Fibroblast of villous mesenchyme (primary cell): Measurements from ENCODE around the gene TRIM13. TPM values are rescaled to one million over a fixed set of nuclear protein-coding genes. Genes with fewer than 3 reads are reported as not detected.
A peak's percentile ranks its signal among the peaks of the same experiment; 100 is the strongest.
"Not testable (repeated sequence)": the region's sequence is repeated elsewhere in the genome, so short reads cannot be mapped to it uniquely, and the experiment has no call there.

Experiments used
- DNase-seq: peaks from one replicate; pipeline ENCODE4 v3.0.0-alpha.2; 2010; ENCODE audit warnings: low read depth
- H3K4me3 ChIP-seq: 2 replicates; pipeline ENCODE4 v1.5.1; 2011; ENCODE audit warnings: low read depth, mild to moderate bottlenecking, low read length
- small RNA-seq: library from RNA; depleted of rRNA; stranded (forward); fragments of <200 nt; gene quantifications from one replicate; pipeline ENCODE3, GENCODE V24; 2012
- total RNA-seq: library from RNA; depleted of rRNA; stranded (reverse); fragments of >200 nt; gene quantifications from 2 replicates; pipeline ENCODE4 v1.2.3, GENCODE V29; 2012
- TF ChIP-seq, protein P1 (sequence below): IDR thresholded peaks from 2 replicates; pipeline ENCODE4 v1.5.1; 2012; ENCODE audit warnings: low read depth, mild to moderate bottlenecking, low read length; ENCODE audit not compliant: insufficient read depth

TRIM13 gene
- total RNA-seq, 1 donor, result 41.9 TPM

- H3K4me3 ChIP-seq, result no peak overlapping the region
- DNase-seq, result no peak
- TF ChIP-seq, protein P1, sequence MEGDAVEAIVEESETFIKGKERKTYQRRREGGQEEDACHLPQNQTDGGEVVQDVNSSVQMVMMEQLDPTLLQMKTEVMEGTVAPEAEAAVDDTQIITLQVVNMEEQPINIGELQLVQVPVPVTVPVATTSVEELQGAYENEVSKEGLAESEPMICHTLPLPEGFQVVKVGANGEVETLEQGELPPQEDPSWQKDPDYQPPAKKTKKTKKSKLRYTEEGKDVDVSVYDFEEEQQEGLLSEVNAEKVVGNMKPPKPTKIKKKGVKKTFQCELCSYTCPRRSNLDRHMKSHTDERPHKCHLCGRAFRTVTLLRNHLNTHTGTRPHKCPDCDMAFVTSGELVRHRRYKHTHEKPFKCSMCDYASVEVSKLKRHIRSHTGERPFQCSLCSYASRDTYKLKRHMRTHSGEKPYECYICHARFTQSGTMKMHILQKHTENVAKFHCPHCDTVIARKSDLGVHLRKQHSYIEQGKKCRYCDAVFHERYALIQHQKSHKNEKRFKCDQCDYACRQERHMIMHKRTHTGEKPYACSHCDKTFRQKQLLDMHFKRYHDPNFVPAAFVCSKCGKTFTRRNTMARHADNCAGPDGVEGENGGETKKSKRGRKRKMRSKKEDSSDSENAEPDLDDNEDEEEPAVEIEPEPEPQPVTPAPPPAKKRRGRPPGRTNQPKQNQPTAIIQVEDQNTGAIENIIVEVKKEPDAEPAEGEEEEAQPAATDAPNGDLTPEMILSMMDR, result no peak
These were observed 57.0 kb downstream of the TRIM13 start for GRCh38 chr13:50053844-50054243.

- peak overlapping the region; percentile 26 for H3K4me3 ChIP-seq
- DNase-seq, result peak; percentile 45
- TF ChIP-seq, protein P1, result no peak
These were observed 58.6 kb downstream of the TRIM13 start for GRCh38 chr13:50055454-50055853.

DNA sequence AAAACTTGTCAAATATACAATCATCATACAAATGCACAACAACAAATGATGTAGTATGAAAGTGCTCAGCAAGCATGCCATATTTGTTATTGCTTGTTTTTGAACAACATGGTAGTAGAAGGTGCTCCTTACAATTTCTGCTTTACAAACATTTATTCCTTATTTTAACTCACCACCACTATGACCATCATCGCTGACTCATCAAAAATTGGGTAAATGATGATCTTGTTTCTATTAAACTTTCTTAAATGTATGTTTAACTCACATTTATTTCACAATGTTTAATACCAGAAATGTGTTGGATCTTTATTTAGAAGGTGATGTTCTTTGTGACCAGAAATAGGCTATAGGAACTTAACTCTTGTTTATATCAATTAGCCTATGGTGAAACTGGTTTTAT is 63.9 kb downstream of the TRIM13 start:
- DNase-seq, result no peak
- TF ChIP-seq, protein P1, result no peak
- no peak overlapping the region for H3K4me3 ChIP-seq

DNA sequence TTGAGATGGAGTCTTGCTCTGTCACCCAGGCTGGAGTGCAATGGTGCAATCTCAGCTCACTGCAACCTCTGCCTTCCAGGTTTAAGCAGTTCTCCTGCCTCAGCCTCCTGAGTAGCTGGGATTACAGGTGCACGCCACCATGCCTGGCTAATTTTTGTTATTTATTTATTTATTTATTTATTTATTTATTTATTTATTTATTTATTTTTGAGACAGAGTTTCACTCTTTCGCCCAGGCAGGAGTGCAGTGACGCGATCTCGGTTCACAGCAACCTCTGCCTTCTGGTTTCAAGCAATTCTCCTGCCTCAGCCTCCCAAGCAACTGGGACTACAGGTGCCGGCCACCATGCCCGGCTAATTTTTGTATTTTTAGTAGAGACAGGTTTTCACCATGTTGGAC is 65.5 kb downstream of the TRIM13 start:
- H3K4me3 ChIP-seq, DNase-seq: not testable (repeated sequence)

DNA sequence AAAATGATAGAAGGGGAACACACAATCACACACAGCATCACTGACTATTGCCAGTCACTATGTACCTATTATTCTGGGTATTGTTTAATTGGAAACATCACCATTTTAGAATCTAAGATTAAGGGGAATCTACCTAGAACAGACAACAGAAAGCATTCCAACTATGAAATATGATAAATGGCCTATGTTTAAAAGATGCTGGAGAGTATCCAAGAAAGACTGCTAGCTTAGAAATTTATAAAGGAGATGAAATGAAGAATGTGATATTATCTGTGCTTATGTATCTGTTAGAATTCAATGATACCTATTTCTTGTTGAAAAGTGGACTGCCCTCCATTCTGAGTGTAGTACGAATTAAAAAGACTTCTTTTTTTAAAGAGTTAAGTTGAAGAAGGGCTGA is 68.9 kb downstream of the TRIM13 start:
- no peak for DNase-seq
- TF ChIP-seq, protein P1, result no peak
- H3K4me3 ChIP-seq, result no peak overlapping the region

Small RNAs within 50 kb of the gene (small RNA-seq; reads per million reads assigned to genes)
- gene MIR16-1 (50.1 reads per million, percentile 96 among the genes with 10 or more reads in this experiment), gene MIR3613 (not detected), gene RF02105 (not detected), gene RF02106 (not detected), gene RF02107 (not detected), gene RF02108 (not detected)

Other genes with a start within 250 kb of the TRIM13 start
- gene KPNA3, start 204.4 kb upstream of the TRIM13 start, total RNA-seq, result 26.1 and 36.7 TPM in 2 replicates
- 6.4 and 9.1 TPM in 2 replicates for gene SPRYD7, start 60.7 kb upstream of the TRIM13 start, total RNA-seq
- gene KCNRG, start 18.4 kb downstream of the TRIM13 start, total RNA-seq, result 2.6 and 4.3 TPM in 2 replicates